Gastroesophageal sphincter (tissue), 3 donors: Measurements from ENCODE around the gene DEDD2.

ENCODE experiments used
- EP300 ChIP-seq: sonication (generic); formaldehyde crosslinking; IDR thresholded peaks from one replicate; pipeline ENCODE4 v1.6.1; 2017; ENCODE audit warnings: antibody characterized with exemption, mild to moderate bottlenecking
- POLR2A ChIP-seq, 2 donors: fragments of 450-650 bp; IDR thresholded peaks; one replicate each; pipeline ENCODE4 v1.6.1; 2017; ENCODE audit warnings: antibody characterized with exemption in 2 of 2, mild to moderate bottlenecking in 2 of 2, moderate library complexity in 1 of 2
- POLR2AphosphoS5 ChIP-seq: sonication (generic); formaldehyde crosslinking; IDR thresholded peaks from one replicate; pipeline ENCODE4 v1.6.1; 2017; ENCODE audit warnings: antibody characterized with exemption
- TF ChIP-seq, protein P1 (sequence below), 4 experiments: fragments of 200-600 bp in 2 of 4; fragments of 450-650 bp in 2 of 4; sonication (generic) in 1 of 4; IDR thresholded peaks; one replicate each; pipeline ENCODE4 v1.5.1; 2017 to 2019; ENCODE audit warnings: antibody characterized with exemption in 4 of 4, mild to moderate bottlenecking in 2 of 4, moderate library complexity in 2 of 4

DNA sequence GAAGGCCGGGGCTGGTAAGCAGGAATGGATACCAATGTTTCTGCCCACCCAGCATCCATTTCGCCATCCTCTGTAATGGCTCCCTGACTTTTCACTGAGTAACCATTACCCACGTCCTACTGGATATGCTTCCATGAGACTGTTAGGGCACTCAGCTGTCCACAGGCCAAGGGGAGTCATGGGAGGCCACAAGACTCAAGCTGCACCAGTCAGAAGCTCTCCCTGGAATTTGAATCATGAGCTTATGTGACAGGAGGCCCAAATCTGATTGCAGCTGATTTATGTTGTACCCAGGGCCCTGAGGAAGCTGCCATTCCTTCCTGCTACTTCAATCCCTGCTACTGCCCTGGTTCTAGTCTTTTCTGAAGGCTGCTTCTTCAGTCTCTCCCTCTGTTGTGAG, 28.3 kb downstream of the DEDD2 start:
- TF ChIP-seq, protein P1, sequence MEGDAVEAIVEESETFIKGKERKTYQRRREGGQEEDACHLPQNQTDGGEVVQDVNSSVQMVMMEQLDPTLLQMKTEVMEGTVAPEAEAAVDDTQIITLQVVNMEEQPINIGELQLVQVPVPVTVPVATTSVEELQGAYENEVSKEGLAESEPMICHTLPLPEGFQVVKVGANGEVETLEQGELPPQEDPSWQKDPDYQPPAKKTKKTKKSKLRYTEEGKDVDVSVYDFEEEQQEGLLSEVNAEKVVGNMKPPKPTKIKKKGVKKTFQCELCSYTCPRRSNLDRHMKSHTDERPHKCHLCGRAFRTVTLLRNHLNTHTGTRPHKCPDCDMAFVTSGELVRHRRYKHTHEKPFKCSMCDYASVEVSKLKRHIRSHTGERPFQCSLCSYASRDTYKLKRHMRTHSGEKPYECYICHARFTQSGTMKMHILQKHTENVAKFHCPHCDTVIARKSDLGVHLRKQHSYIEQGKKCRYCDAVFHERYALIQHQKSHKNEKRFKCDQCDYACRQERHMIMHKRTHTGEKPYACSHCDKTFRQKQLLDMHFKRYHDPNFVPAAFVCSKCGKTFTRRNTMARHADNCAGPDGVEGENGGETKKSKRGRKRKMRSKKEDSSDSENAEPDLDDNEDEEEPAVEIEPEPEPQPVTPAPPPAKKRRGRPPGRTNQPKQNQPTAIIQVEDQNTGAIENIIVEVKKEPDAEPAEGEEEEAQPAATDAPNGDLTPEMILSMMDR (IDR thresholded peaks at IDR 0.05), result no peak
- TF ChIP-seq POLR2A (IDR thresholded peaks at IDR 0.05) (no peak), POLR2AphosphoS5 (no peak), EP300 (no peak)
